HepG2 (cell line): Measurements from ENCODE around the gene GRB10. TPM values are rescaled to one million over a fixed set of nuclear protein-coding genes. Genes with fewer than 3 reads are reported as not detected.
A peak's percentile ranks its signal among the peaks of the same experiment; 100 is the strongest.

Experiments
- ATAC-seq: fragments of 200-7000 bp; cut with Tn5 transposase; 3 replicates; pipeline ENCODE4 v1.9.1; 2020; ENCODE audit warnings: mild to moderate bottlenecking, moderate library complexity
- BruUV-seq: library from RNA; stranded (reverse); fragments of 400-500 nt; replicated peaks from 2 replicates; lab custom pipeline; 2021; lab: Mats Ljungman, UMichigan
- CTCF ChIA-PET: fragments of 300-600 bp; formaldehyde crosslinking; extraction: SDS; loops from one replicate; lab custom pipeline; 2021; ENCODE audit warnings: low total read pairs, inconsistent platforms, low intra/inter-chr PET ratio; lab: Yijun Ruan, JAX
- POLR2A ChIA-PET: fragments of 350-600 bp; sonication (Branson Sonifier 250); formaldehyde crosslinking; loops from one replicate; lab custom pipeline; 2020; ENCODE audit warnings: antibody characterized with exemption, inconsistent platforms; lab: Yijun Ruan, JAX
- DNase-seq: peaks from one replicate; pipeline ENCODE4 v3.0.0-alpha.2; 2015; ENCODE audit warnings: low spot score
- FAIRE-seq: peaks from 3 replicates; lab custom pipeline; 2011; peaks lifted over from hg19 to GRCh38; lab: Jason Lieb, UNC
- H2AFZ ChIP-seq: one replicate; pipeline ENCODE4 v1.6.1; 2011; ENCODE audit warnings: low read length, inconsistent platforms
- H3K27ac ChIP-seq: fragments of 300-600 bp; 3 replicates; pipeline ENCODE4 v1.8.0; 2011; ENCODE audit warnings: mixed run types, mild to moderate bottlenecking, mixed read lengths, low read length, inconsistent platforms; ENCODE audit not compliant: insufficient read depth; ENCODE audit errors: extremely low read length
- H3K27me3 ChIP-seq, 2 experiments: fragments of 200-600 bp in 1 of 2; 2 replicates in 1 of 2; 3 replicates in 1 of 2; pipeline versions ENCODE4 v1.6.0 to v1.8.0; 2011; ENCODE audit warnings: low read length in 2 of 2, mild to moderate bottlenecking in 2 of 2, moderate library complexity in 2 of 2, inconsistent platforms in 1 of 2; ENCODE audit not compliant: insufficient read depth in 2 of 2, control insufficient read depth in 1 of 2
- H3K36me3 ChIP-seq, 2 experiments: fragments of 200-600 bp in 1 of 2; replicated peaks in 1 of 2; 2 replicates in 1 of 2; 3 replicates in 1 of 2; pipeline versions ENCODE4 v1.5.1 to v1.8.0; 2011; ENCODE audit warnings: low read length in 2 of 2, inconsistent platforms in 1 of 2; ENCODE audit not compliant: insufficient read depth in 2 of 2, control insufficient read depth in 1 of 2
- H3K4me1 ChIP-seq: 2 replicates; pipeline ENCODE4 v1.5.1; 2012; ENCODE audit warnings: low read length, inconsistent platforms; ENCODE audit not compliant: insufficient read depth
- H3K4me2 ChIP-seq: 2 replicates; pipeline ENCODE4 v1.6.0; 2011; ENCODE audit warnings: low read depth, low read length, inconsistent platforms
- H3K4me3 ChIP-seq, 3 experiments: fragments of 200-600 bp in 1 of 3; sonication (generic), shearing (Covaris generic) in 1 of 3; replicated peaks in 1 of 3; 2 replicates each; pipeline ENCODE4 v1.5.1; 2011 to 2016; ENCODE audit warnings: low read length in 3 of 3, inconsistent platforms in 2 of 3, low read depth in 2 of 3, mild to moderate bottlenecking in 2 of 3, control low read depth in 1 of 3, mixed read lengths in 1 of 3; ENCODE audit not compliant: insufficient read depth in 1 of 3
- H3K79me2 ChIP-seq: one replicate; pipeline ENCODE4 v1.6.1; 2011; ENCODE audit warnings: low read length, inconsistent platforms; ENCODE audit not compliant: insufficient read depth
- H3K9ac ChIP-seq: 2 replicates; pipeline ENCODE4 v1.6.0; 2011; ENCODE audit warnings: mild to moderate bottlenecking, low read depth, low read length, inconsistent platforms; ENCODE audit not compliant: insufficient read depth
- H3K9me3 ChIP-seq: 2 replicates; pipeline ENCODE4 v1.5.1; 2012; ENCODE audit warnings: mild to moderate bottlenecking, low read length
- H4K20me1 ChIP-seq: 2 replicates; pipeline ENCODE4 v1.6.0; 2011; ENCODE audit warnings: inconsistent platforms, mild to moderate bottlenecking, low read length, moderate library complexity; ENCODE audit not compliant: insufficient read depth
- LRRFIP1 ChIP-seq: sonication (generic); formaldehyde crosslinking; conservative IDR thresholded peaks from 2 replicates; pipeline ENCODE4 v1.4.0; 2020; ENCODE audit warnings: missing genetic modification reagents
- SOX13 ChIP-seq, 3 experiments: fragments of 450-650 bp in 1 of 3; sonication (generic) in 1 of 3; formaldehyde crosslinking in 1 of 3; IDR thresholded peaks in 2 of 3; conservative IDR thresholded peaks in 1 of 3; 2 replicates each; pipeline versions ENCODE4 v1.5.0 to v1.6.1; 2016 to 2020; ENCODE audit warnings: antibody characterized with exemption in 1 of 3, mild to moderate bottlenecking in 1 of 3, missing compliant biosample characterization in 1 of 3, missing genetic modification reagents in 1 of 3, moderate library complexity in 1 of 3
- ZMAT3 ChIP-seq: sonication (generic); formaldehyde crosslinking; conservative IDR thresholded peaks from 2 replicates; pipeline ENCODE4 v1.7.0; 2021; ENCODE audit warnings: missing genetic modification reagents
- WGBS: methylation state at CpG from one replicate; pipeline ENCODE4 v1.1.6; 2017; ENCODE audit warnings: low lambda C conversion rate; 5-methylcytosine and 5-hydroxymethylcytosine counted together
- in situ Hi-C: cut with HindIII; loops from 2 replicates; pipeline ENCODE4 v1.10.0; 2017; ENCODE audit warnings: low pct_unique_long_range_greater_than_20kb; ENCODE audit not compliant: extremely low pct_ligation_motif_present
- intact Hi-C: fragments of 100-400 bp; cut with micrococcal nuclease; formaldehyde crosslinking; loops from one replicate; pipeline ENCODE4 v1.10.0; 2022; ENCODE audit not compliant: unreplicated experiment
- polyA plus RNA-seq, 8 experiments: library from polyadenylated mRNA; depleted of rRNA in 3 of 8; stranded (reverse) in 7 of 8; unstranded in 1 of 8; fragments of >200 nt; fragmentation: Illumina TruSeq in 4 of 8; extraction: Trizol in 4 of 8; gene quantifications; 2 replicates each; pipeline versions ENCODE4 v1.2.1 to v1.2.3, GENCODE V29; 2011 to 2016; ENCODE audit warnings: low read depth in 4 of 8, missing spikeins in 1 of 8, mixed read lengths in 1 of 8; ENCODE audit not compliant: insufficient read depth in 1 of 8
- total RNA-seq, 5 experiments: library from RNA; depleted of rRNA; stranded (reverse); fragments of >200 nt; fragmentation: Illumina TruSeq; extraction: Trizol; gene quantifications; 2 replicates each; pipeline ENCODE4 v1.2.3, GENCODE V29; 2016; ENCODE audit warnings: low read depth in 1 of 5
- TF ChIP-seq, protein P1 (sequence below): sonication (generic); formaldehyde crosslinking; IDR thresholded peaks from 2 replicates; pipeline ENCODE4 v1.4.0; 2020; ENCODE audit warnings: missing genetic modification reagents

The GRB10 gene
- total and polyA plus RNA-seq, 2 of the 13 experiments (the other 11 are each of a cell fraction or from before 2014, with no cell fraction given): 4.0 to 6.8 TPM

- no peaks in the 10 kb centered on the region for H3K79me2 ChIP-seq
- DNase-seq: no peak
- H3K4me2 ChIP-seq: no peak overlapping the region
- ChIA-PET CTCF (no interaction called here), POLR2A (interaction anchor here (2.0 kb wide), 1 partner anchor 25 kb away, joined by 11 read pairs; the partner anchor contains the start of gene DDC)
- H3K9me3 ChIP-seq: no peaks in the 10 kb centered on the region
- H3K36me3 ChIP-seq: no peaks in the 10 kb centered on the region
- H2AFZ ChIP-seq: no peak overlapping the region
- no peaks in the 10 kb centered on the region for H3K27me3 ChIP-seq
- no peak overlapping the region for H3K4me3 ChIP-seq
- H3K9ac ChIP-seq: no peak overlapping the region
- H3K4me1 ChIP-seq: peaks cover 59% of the 10 kb centered on the region
- BruUV-seq: no TSS peak
- intact Hi-C loops (no loop called here), in situ Hi-C loops (no loop called here)
- H4K20me1 ChIP-seq: no peaks in the 10 kb centered on the region
- no peak for FAIRE-seq
- TF ChIP-seq LRRFIP1 (CRISPR knock-in tag) (no peak), SOX13 (IDR thresholded peaks at IDR 0.05) (no peak), SOX13 (CRISPR knock-in tag; conservative IDR thresholded peaks at IDR 0.05 in 1 of 2, IDR thresholded peaks at IDR 0.05 in 1 of 2) (no peak), ZMAT3 (CRISPR knock-in tag) (0 out of 2 replicates have a peak, but pooled peaks have one; percentile 4)
- TF ChIP-seq, protein P1, sequence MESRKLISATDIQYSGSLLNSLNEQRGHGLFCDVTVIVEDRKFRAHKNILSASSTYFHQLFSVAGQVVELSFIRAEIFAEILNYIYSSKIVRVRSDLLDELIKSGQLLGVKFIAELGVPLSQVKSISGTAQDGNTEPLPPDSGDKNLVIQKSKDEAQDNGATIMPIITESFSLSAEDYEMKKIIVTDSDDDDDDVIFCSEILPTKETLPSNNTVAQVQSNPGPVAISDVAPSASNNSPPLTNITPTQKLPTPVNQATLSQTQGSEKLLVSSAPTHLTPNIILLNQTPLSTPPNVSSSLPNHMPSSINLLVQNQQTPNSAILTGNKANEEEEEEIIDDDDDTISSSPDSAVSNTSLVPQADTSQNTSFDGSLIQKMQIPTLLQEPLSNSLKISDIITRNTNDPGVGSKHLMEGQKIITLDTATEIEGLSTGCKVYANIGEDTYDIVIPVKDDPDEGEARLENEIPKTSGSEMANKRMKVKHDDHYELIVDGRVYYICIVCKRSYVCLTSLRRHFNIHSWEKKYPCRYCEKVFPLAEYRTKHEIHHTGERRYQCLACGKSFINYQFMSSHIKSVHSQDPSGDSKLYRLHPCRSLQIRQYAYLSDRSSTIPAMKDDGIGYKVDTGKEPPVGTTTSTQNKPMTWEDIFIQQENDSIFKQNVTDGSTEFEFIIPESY: peak; percentile 81
- peak overlapping the region; percentile 79 for H3K27ac ChIP-seq
- ATAC-seq: no peak
- WGBS: 97% methylated on average over 13 of the region's 13 CpGs
Measured at GRCh38 chr7:50590535-50590934, 192.2 kb downstream of the GRB10 start.
